GM12801 (cell line): ENCODE measurements around the gene SASH1.

Source experiments
- TF ChIP-seq, protein P1 (sequence below): IDR thresholded peaks from one replicate; pipeline ENCODE4 v1.5.1; 2011; ENCODE audit warnings: control low read depth; ENCODE audit not compliant: insufficient read length; ENCODE audit errors: extremely low read depth

The SASH1 gene

DNA sequence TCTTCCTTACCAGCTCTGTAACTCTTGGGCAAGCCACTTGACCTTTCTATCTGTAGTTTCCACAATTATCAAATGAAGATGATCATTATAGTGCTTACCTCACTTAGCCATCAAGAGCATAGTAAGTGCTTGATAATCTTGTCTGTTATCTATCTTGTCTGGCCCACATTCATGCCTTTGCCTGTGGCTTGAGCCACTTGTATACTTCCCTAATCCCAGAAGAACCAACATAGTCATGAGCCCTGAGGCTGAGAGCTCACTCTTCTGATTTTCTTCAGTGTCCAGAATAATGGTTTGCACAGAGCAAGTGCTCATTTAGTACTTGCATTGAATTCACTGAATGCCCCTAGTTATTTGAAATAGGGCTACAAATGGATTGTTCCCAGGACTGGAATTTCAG, 108.2 kb downstream of the SASH1 start:
- TF ChIP-seq, protein P1, sequence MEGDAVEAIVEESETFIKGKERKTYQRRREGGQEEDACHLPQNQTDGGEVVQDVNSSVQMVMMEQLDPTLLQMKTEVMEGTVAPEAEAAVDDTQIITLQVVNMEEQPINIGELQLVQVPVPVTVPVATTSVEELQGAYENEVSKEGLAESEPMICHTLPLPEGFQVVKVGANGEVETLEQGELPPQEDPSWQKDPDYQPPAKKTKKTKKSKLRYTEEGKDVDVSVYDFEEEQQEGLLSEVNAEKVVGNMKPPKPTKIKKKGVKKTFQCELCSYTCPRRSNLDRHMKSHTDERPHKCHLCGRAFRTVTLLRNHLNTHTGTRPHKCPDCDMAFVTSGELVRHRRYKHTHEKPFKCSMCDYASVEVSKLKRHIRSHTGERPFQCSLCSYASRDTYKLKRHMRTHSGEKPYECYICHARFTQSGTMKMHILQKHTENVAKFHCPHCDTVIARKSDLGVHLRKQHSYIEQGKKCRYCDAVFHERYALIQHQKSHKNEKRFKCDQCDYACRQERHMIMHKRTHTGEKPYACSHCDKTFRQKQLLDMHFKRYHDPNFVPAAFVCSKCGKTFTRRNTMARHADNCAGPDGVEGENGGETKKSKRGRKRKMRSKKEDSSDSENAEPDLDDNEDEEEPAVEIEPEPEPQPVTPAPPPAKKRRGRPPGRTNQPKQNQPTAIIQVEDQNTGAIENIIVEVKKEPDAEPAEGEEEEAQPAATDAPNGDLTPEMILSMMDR: no peak

DNA sequence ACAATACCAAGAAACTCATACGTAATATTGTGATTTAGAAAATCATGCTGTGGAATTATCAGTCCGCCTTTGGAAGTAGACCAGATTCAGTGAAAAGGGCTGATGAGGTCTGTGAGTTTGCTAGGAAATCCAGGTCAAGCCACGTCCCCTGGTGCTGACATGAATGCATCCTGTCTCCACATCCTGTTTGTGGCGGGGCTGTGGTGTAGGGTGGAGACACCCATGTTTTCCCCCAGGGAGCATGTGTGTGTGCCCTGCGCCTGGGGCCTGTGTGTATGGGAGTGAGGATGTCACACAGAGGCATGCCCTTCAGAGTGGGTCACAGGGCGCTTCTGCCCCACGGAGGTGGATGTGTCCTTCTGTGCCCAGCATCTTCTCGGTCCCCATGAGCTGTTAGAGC, 109.1 kb downstream of the SASH1 start:
- TF ChIP-seq, protein P1: no peak

DNA sequence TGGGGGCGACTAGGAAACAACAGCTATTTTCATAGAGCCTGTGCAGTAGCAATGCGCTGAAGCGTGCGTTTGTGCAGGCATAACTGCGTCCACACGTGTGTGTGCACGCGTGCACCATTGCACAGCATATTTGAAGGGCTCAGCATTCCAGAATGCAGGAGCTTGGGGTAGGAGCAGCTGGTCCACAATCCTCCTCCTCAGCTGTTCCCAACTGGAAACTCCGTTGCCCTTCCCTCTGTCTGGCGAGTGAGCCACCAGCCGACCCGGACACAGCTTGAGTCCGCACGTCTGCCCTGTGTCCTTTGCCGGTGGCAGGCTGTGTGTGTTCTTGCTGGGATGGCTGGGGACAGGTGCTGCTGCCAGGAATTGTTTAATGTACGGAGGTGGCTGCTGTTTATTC, 110.2 kb downstream of the SASH1 start:
- TF ChIP-seq, protein P1: no peak

DNA sequence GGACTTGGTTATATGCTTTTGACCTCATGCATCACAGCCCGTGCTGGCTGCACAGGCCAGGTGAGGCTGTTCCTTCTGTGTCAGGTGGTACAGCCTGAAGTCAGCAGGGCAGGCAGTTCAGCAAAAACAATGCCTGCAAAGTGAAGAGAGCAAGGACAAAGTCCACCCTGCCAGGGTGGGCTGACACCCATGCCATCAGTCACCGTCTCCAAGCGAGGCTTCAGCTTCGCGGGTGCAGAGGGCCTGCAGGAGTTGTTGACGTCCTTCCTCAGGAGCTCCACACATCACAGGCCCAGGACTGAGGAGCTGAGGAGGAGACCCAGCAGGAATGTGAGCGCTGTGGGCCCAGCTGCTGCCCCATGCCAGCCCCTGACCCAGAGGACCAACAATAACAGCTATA, 111.3 kb downstream of the SASH1 start:
- TF ChIP-seq, protein P1: no peak

DNA sequence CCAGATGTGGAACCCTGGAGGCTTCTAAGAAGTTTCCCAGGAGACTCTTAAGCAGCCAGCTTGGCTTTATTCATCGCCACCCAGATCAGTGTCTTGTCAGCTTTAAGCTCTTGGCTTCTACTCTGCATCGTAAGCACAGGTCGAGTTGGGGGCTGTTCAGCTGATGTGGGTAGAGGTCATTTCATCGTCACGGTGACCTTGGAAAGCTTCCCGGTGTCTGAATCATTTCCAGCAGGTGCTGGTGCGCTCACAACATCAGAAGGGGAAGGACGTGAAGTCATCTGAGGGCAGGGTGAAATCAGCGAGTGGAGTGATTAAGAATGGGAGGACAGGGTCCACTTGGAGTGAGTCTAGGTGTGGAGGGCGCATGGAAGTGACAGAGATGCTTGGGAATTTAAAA, 112.6 kb downstream of the SASH1 start:
- TF ChIP-seq, protein P1: no peak

DNA sequence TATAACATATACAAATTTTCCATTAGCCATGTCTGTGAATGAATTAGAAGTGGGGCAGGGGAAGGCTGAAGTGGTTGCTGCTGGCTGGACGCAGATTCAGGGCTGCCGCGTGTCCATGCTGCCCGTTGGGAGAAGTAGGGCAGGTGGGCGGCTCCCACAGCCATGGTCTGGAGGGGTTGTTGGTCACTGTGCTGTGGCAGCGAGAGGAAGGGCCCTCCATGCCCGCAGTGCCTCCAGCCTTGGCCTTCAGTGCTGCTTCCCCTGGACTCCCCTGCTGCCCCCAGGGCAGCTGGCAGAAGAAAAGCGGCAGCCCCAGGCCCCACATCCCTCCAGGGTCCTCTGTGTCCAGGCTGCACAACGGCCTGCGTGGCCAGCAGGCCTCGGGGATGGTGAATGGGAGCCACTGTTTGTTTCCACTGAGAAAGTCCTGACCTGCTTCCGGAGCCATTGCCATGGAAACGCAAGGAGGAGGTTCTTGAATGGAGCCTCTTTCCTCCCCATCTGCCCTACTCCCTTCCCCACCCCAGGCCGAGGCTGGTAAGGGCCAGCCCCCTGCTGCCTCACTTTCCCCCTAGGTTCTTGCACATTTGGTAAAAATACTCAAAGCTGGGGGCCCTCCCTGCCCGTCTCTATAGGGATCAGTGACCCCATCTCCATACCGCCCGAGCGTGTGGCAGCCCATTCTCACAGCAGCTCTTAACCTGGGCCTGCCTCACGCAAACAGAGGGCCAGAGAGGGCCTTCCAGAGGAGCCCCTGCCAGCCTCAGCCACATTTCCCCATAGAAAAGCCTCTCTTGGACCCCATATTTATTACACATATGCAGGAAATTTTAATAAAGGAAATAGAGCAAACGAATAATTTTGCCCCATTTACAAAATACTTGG, 113.3 kb downstream of the SASH1 start:
- TF ChIP-seq, protein P1: no peak

DNA sequence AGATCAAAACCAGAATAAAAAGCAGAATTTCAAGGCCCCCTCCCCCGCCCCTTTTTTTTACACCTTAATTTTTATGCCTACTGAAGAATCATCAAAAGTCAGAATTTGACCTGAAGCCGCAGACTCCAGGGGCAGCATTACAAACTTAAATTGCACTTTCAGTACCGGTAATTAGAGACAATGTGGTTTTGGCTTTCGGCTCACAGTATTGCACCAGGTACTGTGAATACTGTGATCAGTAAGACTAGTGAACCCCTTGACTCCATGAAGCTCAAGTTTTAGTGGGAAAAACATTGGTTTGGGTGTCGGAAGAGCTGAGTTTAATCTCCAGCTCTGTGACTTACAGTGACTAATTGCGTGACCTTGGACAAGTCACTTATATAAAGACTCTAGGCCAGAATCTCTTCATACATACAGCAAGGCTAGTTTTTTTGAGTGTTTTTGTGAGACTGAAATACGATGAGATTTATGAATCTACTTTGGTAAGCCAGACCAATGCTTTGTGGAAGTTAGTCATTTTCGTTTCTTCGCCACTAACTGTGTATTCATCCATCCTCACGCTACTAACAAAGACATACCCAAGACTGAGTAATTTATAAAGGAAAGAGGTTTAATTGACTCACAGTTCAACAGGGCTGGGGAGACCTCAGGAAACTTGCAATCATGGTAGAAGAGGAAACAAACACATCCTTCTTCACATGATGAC, 114.7 kb downstream of the SASH1 start:
- TF ChIP-seq, protein P1: no peak
